ENCODE data around the gene VCL.
"Not testable (repeated sequence)": the region's sequence is repeated elsewhere in the genome, so short reads cannot be mapped to it uniquely, and the experiment has no call there.

VCL gene

GRCh38 chr10:74135452-74135851 lies 137.5 kb downstream of the VCL start:
- H3K36me3 ChIP-seq, result peaks cover 74% of the 10 kb centered on the region
- H3K4me3 ChIP-seq (ENCODE audit: low read depth in 1 of 2, low read length in 1 of 2), result no peak overlapping the region
- no peak overlapping the region for H3K27ac ChIP-seq
- H3K4me1 ChIP-seq (ENCODE audit: control insufficient read depth in 1 of 2, insufficient read depth in 1 of 2, low read depth in 1 of 2, low read length in 1 of 2), result peaks cover 0 to 6% of the 10 kb centered on the region in 2 experiments
- TF ChIP-seq CTCF (IDR thresholded peaks at IDR 0.05), result no peak
- no peaks in the 10 kb centered on the region for H3K9me3 ChIP-seq
- no peaks in the 10 kb centered on the region for H3K27me3 ChIP-seq

GRCh38 chr10:74137992-74138391 lies 140.1 kb downstream of the VCL start:
- Histone ChIP-seq H3K9me3 (no peaks in the 10 kb centered on the region), H3K27ac (peak overlapping the region; percentile 40), H3K4me3 (ENCODE audit: low read depth in 1 of 2, low read length in 1 of 2) (no peak overlapping the region), H3K4me1 (ENCODE audit: control insufficient read depth in 1 of 2, insufficient read depth in 1 of 2, low read depth in 1 of 2, low read length in 1 of 2) (peaks cover 0 to 6% of the 10 kb centered on the region in 2 experiments), H3K27me3 (no peaks in the 10 kb centered on the region), H3K36me3 (peaks cover 51% of the 10 kb centered on the region)
- TF ChIP-seq CTCF (IDR thresholded peaks at IDR 0.05), result no peak

- H3K4me1 ChIP-seq (ENCODE audit: control insufficient read depth in 1 of 2, insufficient read depth in 1 of 2, low read depth in 1 of 2, low read length in 1 of 2); H3K9me3 ChIP-seq; H3K27me3 ChIP-seq; H3K4me3 ChIP-seq (ENCODE audit: low read depth in 1 of 2, low read length in 1 of 2): not testable (repeated sequence)
- Histone ChIP-seq H3K36me3 (peaks cover 46% of the 10 kb centered on the region), H3K27ac (peak overlapping the region; percentile 40)
These were observed 140.7 kb downstream of the VCL start for GRCh38 chr10:74138596-74138995.

- H3K27me3 ChIP-seq, result no peaks in the 10 kb centered on the region
- no peak overlapping the region for H3K27ac ChIP-seq
- no peak for TF ChIP-seq CTCF (IDR thresholded peaks at IDR 0.05)
- H3K4me1 ChIP-seq (ENCODE audit: control insufficient read depth in 1 of 2, insufficient read depth in 1 of 2, low read depth in 1 of 2, low read length in 1 of 2), result peaks cover 0 to 6% of the 10 kb centered on the region in 2 experiments
- no peaks in the 10 kb centered on the region for H3K9me3 ChIP-seq
- peaks cover 36% of the 10 kb centered on the region for H3K36me3 ChIP-seq
- H3K4me3 ChIP-seq (ENCODE audit: low read depth in 1 of 2, low read length in 1 of 2), result no peak overlapping the region
These were observed 142.1 kb downstream of the VCL start for GRCh38 chr10:74139981-74140380.

- H3K36me3 ChIP-seq, result peaks cover 33% of the 10 kb centered on the region
These were observed 142.6 kb downstream of the VCL start for GRCh38 chr10:74140553-74140952.

GRCh38 chr10:74145133-74145532 lies 147.2 kb downstream of the VCL start:
- Histone ChIP-seq H3K4me1 (ENCODE audit: control insufficient read depth in 1 of 2, insufficient read depth in 1 of 2, low read depth in 1 of 2, low read length in 1 of 2) (peaks cover 10 to 20% of the 10 kb centered on the region in 2 experiments), H3K27me3 (no peaks in the 10 kb centered on the region), H3K4me3 (ENCODE audit: low read depth in 1 of 2, low read length in 1 of 2) (no peak overlapping the region), H3K36me3 (peaks cover 10% of the 10 kb centered on the region), H3K9me3 (no peaks in the 10 kb centered on the region), H3K27ac (no peak overlapping the region)
- no peak for TF ChIP-seq CTCF (IDR thresholded peaks at IDR 0.05)

More at GRCh38 chr10:74140553-74140952, 142.6 kb downstream of the VCL start:
- Histone ChIP-seq H3K27me3 (no peaks in the 10 kb centered on the region), H3K9me3 (no peaks in the 10 kb centered on the region), H3K27ac (no peak overlapping the region), H3K4me1 (ENCODE audit: control insufficient read depth in 1 of 2, insufficient read depth in 1 of 2, low read depth in 1 of 2, low read length in 1 of 2) (peaks cover 0 to 6% of the 10 kb centered on the region in 2 experiments), H3K4me3 (ENCODE audit: low read depth in 1 of 2, low read length in 1 of 2) (no peak overlapping the region)
- no peak for TF ChIP-seq CTCF (IDR thresholded peaks at IDR 0.05)

- peaks cover 22 to 31% of the 10 kb centered on the region in 2 experiments for H3K4me1 ChIP-seq (ENCODE audit: control insufficient read depth in 1 of 2, insufficient read depth in 1 of 2, low read depth in 1 of 2, low read length in 1 of 2)
- not testable (repeated sequence) for H3K9me3 ChIP-seq; H3K27ac ChIP-seq; H3K36me3 ChIP-seq; H3K4me3 ChIP-seq (ENCODE audit: low read depth in 1 of 2, low read length in 1 of 2); H3K27me3 ChIP-seq
These were observed 149.1 kb downstream of the VCL start for GRCh38 chr10:74146980-74147379.

Measured in neutrophil (primary cell).